NCI-H446 treated with DMSO at 0.1 percent for 48 hours (cell line): ENCODE measurements around the gene NARS2.
A peak's percentile ranks its signal among the peaks of the same experiment; 100 is the strongest.
"Not testable (repeated sequence)": the region's sequence is repeated elsewhere in the genome, so short reads cannot be mapped to it uniquely, and the experiment has no call there.

Source experiments
- DNase-seq: peaks from one replicate; lab custom pipeline; 2025; lab: John Stamatoyannopoulos, UW

NARS2 gene

GRCh38 chr11:78574386-78575381 lies at the start of gene NARS2:
Gene NARS2 (minus strand): TSS chr11:78574864. CDS start chr11:78574488, 376 bp downstream.
- peak; percentile 93 for DNase-seq

- DNase-seq = no peak
Observed at GRCh38 chr11:78622666-78623065, 48.0 kb upstream of the NARS2 start.

- no peak for DNase-seq
Observed at GRCh38 chr11:78620159-78620558, 45.5 kb upstream of the NARS2 start.

- no peak for DNase-seq
Observed at GRCh38 chr11:78615724-78616123, 41.1 kb upstream of the NARS2 start.

- no peak for DNase-seq
Observed at GRCh38 chr11:78613378-78613813, 38.7 kb upstream of the NARS2 start.

- DNase-seq = no peak
Observed at GRCh38 chr11:78612721-78613377, 38.2 kb upstream of the NARS2 start.

- DNase-seq = not testable (repeated sequence)
Observed at GRCh38 chr11:78609321-78609720, 34.7 kb upstream of the NARS2 start.

GRCh38 chr11:78607696-78608095 lies 33.0 kb upstream of the NARS2 start:
- DNase-seq = no peak

- DNase-seq = no peak
Observed at GRCh38 chr11:78606667-78607066, 32.0 kb upstream of the NARS2 start.

GRCh38 chr11:78605296-78605695 lies 30.6 kb upstream of the NARS2 start:
- DNase-seq = no peak

GRCh38 chr11:78603792-78604191 lies 29.1 kb upstream of the NARS2 start:
- DNase-seq = no peak

- DNase-seq = not testable (repeated sequence)
Observed at GRCh38 chr11:78602771-78603170, 28.1 kb upstream of the NARS2 start.

GRCh38 chr11:78601066-78601465 lies 26.4 kb upstream of the NARS2 start:
- not testable (repeated sequence) for DNase-seq

GRCh38 chr11:78597579-78597978 lies 22.9 kb upstream of the NARS2 start:
- DNase-seq = not testable (repeated sequence)

- no peak for DNase-seq
Observed at GRCh38 chr11:78595436-78596130, 20.9 kb upstream of the NARS2 start.

GRCh38 chr11:78594814-78595213 lies 20.1 kb upstream of the NARS2 start:
- no peak for DNase-seq

GRCh38 chr11:78588517-78588916 lies 13.9 kb upstream of the NARS2 start:
- DNase-seq = no peak

GRCh38 chr11:78587446-78587845 lies 12.8 kb upstream of the NARS2 start:
- DNase-seq = no peak

- DNase-seq = peak; percentile 9
Observed at GRCh38 chr11:78586452-78587046, 11.9 kb upstream of the NARS2 start.

- DNase-seq = no peak
Observed at GRCh38 chr11:78583889-78584288, 9.2 kb upstream of the NARS2 start.

- DNase-seq = no peak
Observed at GRCh38 chr11:78577495-78577894, 2.8 kb upstream of the NARS2 start.

- DNase-seq = no peak
Observed at GRCh38 chr11:78576549-78577097, 2.0 kb upstream of the NARS2 start.
